Fibroblast of the conjunctiva (primary cell): Measurements from ENCODE around the gene RAB20.
"Not testable (repeated sequence)": the region's sequence is repeated elsewhere in the genome, so short reads cannot be mapped to it uniquely, and the experiment has no call there.

Experiments
- DNase-seq: peaks from one replicate; pipeline ENCODE4 v3.0.0-alpha.2; 2010; ENCODE audit warnings: low read depth

RAB20 gene

GRCh38 chr13:110509971-110510786 is 51.3 kb downstream of the RAB20 start:
- no peak for DNase-seq

- DNase-seq = no peak
These were observed 52.0 kb downstream of the RAB20 start for GRCh38 chr13:110509478-110509926.

- no peak for DNase-seq
These were observed 53.7 kb downstream of the RAB20 start for GRCh38 chr13:110507678-110508381.

- DNase-seq = peak; percentile 37
These were observed 54.5 kb downstream of the RAB20 start for GRCh38 chr13:110506859-110507566.

GRCh38 chr13:110506396-110506795 is 55.1 kb downstream of the RAB20 start:
- DNase-seq = no peak

GRCh38 chr13:110505594-110505993 is 55.9 kb downstream of the RAB20 start:
- no peak for DNase-seq

GRCh38 chr13:110503979-110504499 is 57.5 kb downstream of the RAB20 start:
- no peak for DNase-seq

- no peak for DNase-seq
These were observed 58.3 kb downstream of the RAB20 start for GRCh38 chr13:110503037-110503901.

GRCh38 chr13:110501188-110501587 is 60.3 kb downstream of the RAB20 start:
- DNase-seq = no peak

GRCh38 chr13:110500341-110500740 is 61.2 kb downstream of the RAB20 start:
- no peak for DNase-seq

GRCh38 chr13:110499621-110500281 is 61.8 kb downstream of the RAB20 start:
- no peak for DNase-seq

- DNase-seq = no peak
These were observed 62.8 kb downstream of the RAB20 start for GRCh38 chr13:110498765-110499164.

- no peak for DNase-seq
These were observed 63.2 kb downstream of the RAB20 start for GRCh38 chr13:110498327-110498726.

GRCh38 chr13:110497896-110498295 is 63.6 kb downstream of the RAB20 start:
- DNase-seq = not testable (repeated sequence)

- DNase-seq = no peak
These were observed 64.5 kb downstream of the RAB20 start for GRCh38 chr13:110497003-110497402.

- no peak for DNase-seq
These were observed 65.2 kb downstream of the RAB20 start for GRCh38 chr13:110496281-110496680.

GRCh38 chr13:110495881-110496280 is 65.6 kb downstream of the RAB20 start:
- DNase-seq = no peak

GRCh38 chr13:110495376-110495775 is 66.1 kb downstream of the RAB20 start:
- no peak for DNase-seq

GRCh38 chr13:110493613-110494012 is 67.9 kb downstream of the RAB20 start:
- no peak for DNase-seq

- no peak for DNase-seq
These were observed 68.6 kb downstream of the RAB20 start for GRCh38 chr13:110492679-110493593.
